GM18951 (cell line): ENCODE measurements around the gene OBSL1.
A peak's percentile ranks its signal among the peaks of the same experiment; 100 is the strongest.

ENCODE experiments used
- POLR2A ChIP-seq: IDR thresholded peaks from 4 replicates; pipeline ENCODE4 v1.6.1; 2011; ENCODE audit warnings: mild to moderate bottlenecking; ENCODE audit not compliant: insufficient read length, insufficient read depth; ENCODE audit errors: extremely low read depth
- in situ Hi-C: fragments of 300-500 bp; cut with MboI; formaldehyde crosslinking; loops from one replicate; pipeline ENCODE4 v1.12.0; 2022; ENCODE audit warnings: low sequenced_read_pairs, mixed read lengths, inconsistent platforms; ENCODE audit not compliant: unreplicated experiment

The OBSL1 gene

GRCh38 chr2:219545295-219545942 lies 25.9 kb downstream of the OBSL1 start:
- in situ Hi-C loops = no loop called here

GRCh38 chr2:219544567-219544966 lies 26.8 kb downstream of the OBSL1 start:
- no peak for TF ChIP-seq POLR2A

More at GRCh38 chr2:219545295-219545942, 25.9 kb downstream of the OBSL1 start:
- no peak for TF ChIP-seq POLR2A

GRCh38 chr2:219543596-219544358 lies 27.6 kb downstream of the OBSL1 start, which contains the start of the genes CHPF and TMEM198:
Gene CHPF, minus strand, starts transcription at chr2:219543809. Its CDS starts 271 bp downstream, at chr2:219543538.
Gene TMEM198, plus strand, starts transcription at chr2:219544028. Its CDS starts 700 bp downstream, at chr2:219544728.
- in situ Hi-C loops = no loop called here
- TF ChIP-seq POLR2A = peak; percentile 53

More at GRCh38 chr2:219544567-219544966, 26.8 kb downstream of the OBSL1 start:
- in situ Hi-C loops = no loop called here

GRCh38 chr2:219542931-219543595 lies 28.3 kb downstream of the OBSL1 start:
- in situ Hi-C loops = no loop called here
- peak; percentile 55 for TF ChIP-seq POLR2A

GRCh38 chr2:219541611-219542180 lies 29.6 kb downstream of the OBSL1 start:
- in situ Hi-C loops = no loop called here

GRCh38 chr2:219540784-219541504 lies 30.4 kb downstream of the OBSL1 start:
- TF ChIP-seq POLR2A = no peak
- in situ Hi-C loops = no loop called here

More at GRCh38 chr2:219541611-219542180, 29.6 kb downstream of the OBSL1 start:
- TF ChIP-seq POLR2A = no peak

GRCh38 chr2:219539926-219540678 lies 31.2 kb downstream of the OBSL1 start:
- in situ Hi-C loops = loop anchor here (10.0 kb wide), 1 partner anchor 135 kb away; no protein-coding TSS in a partner anchor
- TF ChIP-seq POLR2A = no peak

- in situ Hi-C loops = loop anchor here (10.0 kb wide), 1 partner anchor 134 kb away; no protein-coding TSS in a partner anchor
- TF ChIP-seq POLR2A = no peak
Measured at GRCh38 chr2:219538956-219539788, 32.2 kb downstream of the OBSL1 start.

- in situ Hi-C loops = loop anchor here (10.0 kb wide), 1 partner anchor 134 kb away; no protein-coding TSS in a partner anchor
- TF ChIP-seq POLR2A = no peak
Measured at GRCh38 chr2:219538504-219538951, 32.8 kb downstream of the OBSL1 start.

GRCh38 chr2:219537657-219538488 lies 33.5 kb downstream of the OBSL1 start:
- in situ Hi-C loops = loop anchor here (10.0 kb wide), 1 partner anchor 133 kb away; no protein-coding TSS in a partner anchor

GRCh38 chr2:219536967-219537366 lies 34.4 kb downstream of the OBSL1 start:
- no peak for TF ChIP-seq POLR2A
- in situ Hi-C loops = loop anchor here (10.0 kb wide), 1 partner anchor 132 kb away; no protein-coding TSS in a partner anchor

More at GRCh38 chr2:219537657-219538488, 33.5 kb downstream of the OBSL1 start:
- no peak for TF ChIP-seq POLR2A
